NK-92 (cell line): ENCODE data around the gene RIMBP2.

Source experiments
- DNase-seq: peaks from one replicate; lab custom pipeline; 2025; ENCODE audit not compliant: unreplicated experiment; lab: John Stamatoyannopoulos, UW

The RIMBP2 gene

GRCh38 chr12:130468700-130469245 is 247.3 kb downstream of the RIMBP2 start:
- DNase-seq: no peak

DNA sequence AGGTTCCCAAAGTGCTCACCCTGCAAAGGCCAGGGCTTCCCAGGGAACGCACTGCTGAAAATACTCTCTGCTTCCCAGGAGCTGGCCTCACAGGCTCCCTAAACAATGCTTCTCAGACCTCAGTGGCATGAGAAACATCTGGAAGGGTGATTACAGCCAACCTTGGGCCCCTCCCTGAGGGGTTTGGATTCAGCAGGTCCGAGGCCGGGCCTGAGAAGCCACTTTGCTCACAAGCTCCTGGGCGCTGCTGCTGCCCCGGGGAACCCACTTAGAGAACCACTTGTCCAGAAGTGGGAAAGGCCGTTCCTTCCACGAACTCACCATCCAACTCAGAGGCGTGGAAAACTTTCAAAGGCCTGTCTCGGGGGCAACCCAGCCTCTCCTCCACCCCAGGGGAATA is 247.9 kb downstream of the RIMBP2 start:
- no peak for DNase-seq

DNA sequence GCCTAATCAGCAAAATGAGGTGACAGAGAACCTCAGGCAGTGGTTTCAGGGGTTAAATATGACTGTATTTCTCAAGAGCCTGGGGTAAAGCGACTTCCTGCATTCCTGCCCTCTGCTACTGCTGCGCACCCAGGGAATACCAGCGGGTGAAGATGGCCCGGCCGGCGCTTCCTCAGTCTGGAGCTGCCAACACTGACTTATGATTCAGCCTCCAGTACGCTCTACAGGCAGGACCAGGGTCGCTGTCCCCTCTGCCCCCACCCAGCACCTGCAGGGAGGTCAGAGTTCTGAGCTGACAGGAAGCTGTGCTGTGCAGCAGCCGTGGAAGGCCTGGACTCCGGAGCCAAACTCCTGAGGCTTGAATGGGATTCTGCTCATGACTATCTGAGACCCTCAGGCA is 250.5 kb downstream of the RIMBP2 start:
- no peak for DNase-seq

- no peak for DNase-seq
Measured at GRCh38 chr12:130465046-130465445, 251.1 kb downstream of the RIMBP2 start.

DNA sequence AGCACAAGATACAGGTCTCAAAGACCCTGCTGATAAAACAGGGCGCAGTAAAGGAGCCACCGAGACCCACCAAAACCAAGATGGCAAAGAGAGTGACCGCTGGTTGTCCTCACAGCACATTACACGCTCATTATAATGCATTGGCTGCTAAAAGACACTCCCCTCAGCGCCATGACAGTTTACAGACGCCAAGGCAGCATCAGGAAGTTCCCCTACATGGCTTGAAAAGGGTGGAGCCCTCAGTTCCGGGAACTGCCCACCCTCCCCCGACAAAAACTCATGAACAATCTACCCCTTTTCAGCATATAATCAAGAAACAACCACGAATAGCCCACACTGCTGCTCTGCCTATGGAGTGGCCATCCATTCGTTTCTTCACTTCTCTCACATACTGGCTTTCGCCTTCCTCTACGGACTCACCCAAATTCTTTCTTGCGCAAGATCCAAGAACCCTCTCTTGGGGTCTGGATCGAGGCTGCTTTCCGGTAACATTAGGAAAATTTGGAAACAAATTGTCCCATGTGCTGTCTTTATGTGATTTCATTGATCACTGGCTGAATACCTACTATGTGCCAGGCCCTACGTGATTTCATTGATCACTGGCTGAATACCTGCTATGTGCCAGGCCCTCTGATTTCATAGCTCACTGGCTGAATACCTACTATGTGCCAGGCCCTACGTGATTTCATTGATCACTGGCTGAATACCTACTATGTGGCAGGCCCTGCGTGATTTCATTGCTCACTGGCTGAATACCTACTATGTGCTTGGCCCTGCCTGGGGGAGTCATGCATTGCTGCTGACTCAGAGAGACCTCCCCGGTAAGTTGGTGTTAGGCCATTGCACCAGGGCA is 252.1 kb downstream of the RIMBP2 start:
- DNase-seq: no peak

DNA sequence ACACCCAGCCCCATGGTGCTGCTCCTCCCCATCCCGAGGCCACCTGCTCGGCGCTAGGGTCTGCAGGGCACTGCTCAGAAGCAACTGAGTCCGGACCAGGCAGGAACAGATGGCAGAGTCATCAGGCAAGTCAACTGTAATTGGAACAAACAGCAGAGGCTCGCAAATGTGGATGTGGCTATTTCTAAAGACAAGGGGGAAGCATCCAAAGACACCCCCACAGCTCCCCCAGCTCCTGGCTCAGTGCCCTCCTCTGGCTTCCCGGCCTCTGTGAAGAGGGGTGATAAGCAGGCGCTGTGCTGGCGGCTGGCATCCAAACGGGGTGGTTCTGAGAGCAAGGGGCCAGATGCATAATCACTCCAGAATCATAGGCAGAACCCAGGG is 252.8 kb downstream of the RIMBP2 start:
- DNase-seq: no peak

GRCh38 chr12:130462558-130463274 is 253.4 kb downstream of the RIMBP2 start:
- no peak for DNase-seq

DNA sequence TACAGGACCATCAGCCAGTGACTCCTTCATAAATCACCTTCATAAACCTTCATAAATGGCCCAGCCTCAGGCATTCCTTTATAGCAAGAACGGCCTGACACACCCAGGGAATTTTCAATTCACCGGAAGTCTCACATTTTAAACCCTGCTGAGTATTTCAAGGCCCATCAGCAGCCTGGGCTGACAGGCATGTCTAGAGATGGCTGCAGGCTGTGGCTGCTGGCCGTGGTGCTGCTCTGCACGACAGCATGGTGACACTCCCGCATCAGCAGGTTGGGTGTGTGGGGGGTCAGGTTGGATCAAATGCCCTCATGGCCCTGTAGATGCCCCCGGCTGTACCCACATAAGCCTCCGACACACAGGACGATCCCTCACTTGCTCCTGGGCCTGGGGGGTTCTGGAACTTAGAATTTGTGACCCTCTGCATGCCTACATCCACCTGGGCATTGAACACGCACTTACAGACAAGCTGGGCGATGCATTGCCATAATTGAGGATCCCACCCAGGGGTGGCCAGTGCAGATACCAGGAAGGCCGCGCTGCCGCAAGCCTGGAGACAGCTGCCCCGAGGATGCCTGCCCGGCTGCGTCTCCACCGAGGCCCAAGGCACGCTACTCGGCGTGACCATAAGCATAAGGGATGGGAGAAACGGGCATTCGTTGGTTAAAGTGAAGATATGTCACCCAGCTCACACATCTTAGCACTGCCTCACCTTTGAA is 254.1 kb downstream of the RIMBP2 start:
- no peak for DNase-seq

GRCh38 chr12:130461447-130461815 is 254.7 kb downstream of the RIMBP2 start:
- no peak for DNase-seq

DNA sequence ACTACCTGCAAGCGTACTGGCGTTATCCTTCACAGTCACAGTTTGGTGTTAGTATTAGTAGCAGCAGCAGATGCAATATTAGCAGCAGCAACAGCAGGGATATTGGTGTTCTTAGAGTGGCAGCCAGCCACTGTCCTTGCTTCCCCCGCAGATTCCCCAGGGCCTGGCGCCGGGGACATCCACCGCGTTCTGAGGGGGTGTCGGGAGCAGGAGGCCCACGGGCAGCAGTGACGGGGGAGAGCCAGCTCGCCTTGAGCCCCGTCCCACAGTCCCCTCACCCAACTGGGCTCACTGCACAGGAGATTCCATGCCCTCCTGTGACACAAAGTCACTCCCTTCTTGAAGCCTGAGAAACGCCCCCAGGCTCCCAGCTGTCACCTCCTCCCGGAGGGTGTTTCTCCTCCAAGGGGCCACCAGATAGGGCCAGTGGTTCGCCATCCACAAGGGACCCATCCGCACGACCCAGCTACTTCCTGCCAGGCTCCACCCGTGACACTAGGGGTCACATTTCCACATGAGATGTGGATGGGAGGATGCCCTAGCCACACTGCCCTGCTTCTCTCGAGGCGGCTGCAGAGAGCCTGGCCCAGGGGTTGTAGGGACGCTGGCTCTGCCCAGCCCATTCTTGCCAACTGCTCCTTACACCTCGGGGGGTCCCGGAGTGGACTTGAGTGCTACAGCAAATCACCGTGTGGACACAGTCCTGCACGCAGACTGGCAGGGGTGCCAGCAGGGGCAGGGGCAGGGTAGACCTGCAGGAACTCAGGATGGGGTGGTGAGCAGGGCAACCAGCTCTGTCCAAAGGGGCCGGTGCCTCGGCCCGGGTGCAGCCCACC is 255.3 kb downstream of the RIMBP2 start:
- DNase-seq: no peak

GRCh38 chr12:130459916-130460315 is 256.2 kb downstream of the RIMBP2 start:
- DNase-seq: no peak

DNA sequence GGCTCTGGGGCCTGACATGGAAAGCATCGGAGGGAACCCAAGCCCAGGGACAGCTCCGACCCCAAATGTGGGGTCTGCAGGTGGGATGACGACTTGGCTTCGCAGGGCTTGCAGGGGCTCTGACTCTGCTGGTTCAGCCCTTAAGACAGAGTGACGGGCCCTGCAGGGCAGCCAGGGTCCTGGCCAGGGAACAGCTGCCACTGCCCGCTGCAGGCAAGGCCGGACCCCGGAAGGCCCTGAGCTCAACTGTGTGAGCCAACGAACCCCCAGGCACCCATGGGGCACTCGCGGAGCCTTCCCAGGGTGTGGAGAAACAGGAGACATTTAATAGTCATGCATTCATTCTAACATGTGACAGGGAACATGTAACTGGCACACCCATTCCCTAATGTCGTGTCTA is 257.8 kb downstream of the RIMBP2 start:
- DNase-seq: no peak

DNA sequence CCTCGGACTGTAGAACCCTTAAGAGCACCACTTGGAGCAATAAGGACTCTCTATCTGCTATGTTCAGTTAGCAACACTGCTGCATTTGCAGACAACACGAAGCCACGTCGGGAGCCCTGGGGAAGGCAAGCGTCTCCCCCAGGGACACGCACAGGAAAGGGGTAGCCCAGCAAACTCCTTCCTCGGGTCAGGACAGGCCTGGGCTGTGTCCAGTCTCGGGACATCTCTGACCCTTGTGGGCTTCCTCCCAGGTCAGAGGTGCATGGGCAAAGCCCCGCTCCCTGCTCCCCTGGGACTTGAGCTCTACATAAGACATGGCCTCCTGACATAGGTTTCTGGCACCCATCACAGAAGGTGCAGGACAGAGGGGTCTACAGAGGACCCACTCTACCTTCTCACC is 258.9 kb downstream of the RIMBP2 start:
- DNase-seq: no peak

- DNase-seq: no peak
Measured at GRCh38 chr12:130456375-130457199, 259.5 kb downstream of the RIMBP2 start.

GRCh38 chr12:130455161-130455560 is 260.9 kb downstream of the RIMBP2 start:
- DNase-seq: no peak

DNA sequence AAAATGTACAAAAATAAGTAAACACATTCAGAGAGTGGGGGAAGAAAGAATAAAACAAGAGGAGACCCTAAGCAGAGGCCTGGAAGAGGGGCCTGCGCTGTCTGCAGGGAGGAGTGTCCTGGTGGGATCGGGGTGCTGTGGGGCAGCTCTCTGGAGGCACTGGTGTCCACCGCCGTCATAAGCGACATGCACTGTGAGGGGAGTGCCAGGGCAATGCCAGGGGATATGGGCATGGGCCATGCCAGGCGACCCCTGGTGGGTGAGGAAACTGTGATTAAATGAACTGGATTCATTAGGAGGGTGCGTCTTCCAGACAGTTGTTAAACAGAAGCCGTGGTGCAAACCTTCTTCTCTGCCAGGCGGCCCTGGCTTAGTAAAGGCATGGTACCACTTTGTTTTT is 261.8 kb downstream of the RIMBP2 start:
- no peak for DNase-seq

- no peak for DNase-seq
Measured at GRCh38 chr12:130452546-130452945, 263.6 kb downstream of the RIMBP2 start.

- no peak for DNase-seq
Measured at GRCh38 chr12:130451001-130451930, 264.8 kb downstream of the RIMBP2 start.

DNA sequence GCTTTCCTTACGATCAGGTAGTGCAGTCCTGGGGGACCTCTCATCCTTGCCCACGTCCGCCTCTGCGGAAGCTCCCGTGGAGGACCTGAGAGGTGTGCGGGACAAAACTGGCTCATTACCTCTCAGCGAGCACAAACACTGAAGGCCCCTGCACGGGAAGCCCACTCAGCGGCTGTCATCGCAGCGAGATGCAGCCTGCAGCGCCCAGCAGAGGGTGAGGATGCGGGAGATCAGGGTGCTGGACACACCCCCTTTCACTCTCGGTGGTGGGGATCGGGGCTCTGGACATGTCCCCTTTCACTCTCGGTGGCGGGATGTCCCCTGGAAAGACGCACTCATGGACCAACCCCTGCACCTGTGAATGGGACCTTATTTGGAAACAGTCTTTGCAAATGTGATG is 266.8 kb downstream of the RIMBP2 start:
- DNase-seq: no peak
